ENCODE data around the gene KCNQ1.

DNA sequence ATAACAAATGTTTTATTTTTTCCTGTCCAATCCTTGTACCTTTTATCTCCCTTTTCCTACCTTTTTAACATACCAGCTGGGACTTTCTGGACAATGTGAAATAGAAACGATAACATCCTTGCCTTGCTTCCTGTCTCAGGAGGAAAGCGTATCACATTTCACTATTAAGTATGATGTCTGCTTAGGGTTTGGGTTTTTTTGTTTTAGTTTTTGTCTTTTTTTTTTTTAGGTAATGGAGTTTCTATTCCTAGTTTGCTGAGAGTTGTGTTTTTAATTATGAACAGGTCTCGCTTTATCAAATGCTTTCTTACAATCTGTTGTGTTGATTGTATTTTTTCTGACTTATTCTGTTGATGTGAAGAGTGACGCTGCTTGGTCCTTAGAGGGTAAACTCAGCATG is 319.2 kb downstream of the KCNQ1 start:
- TF ChIP-seq CTCF (conservative IDR thresholded peaks at IDR 0.05 in 1 of 2, IDR thresholded peaks at IDR 0.05 in 1 of 2; ENCODE audit: low read depth in 1 of 2, low read length in 2 of 2) (no peak), EZH2 (IDR thresholded peaks at IDR 0.05; ENCODE audit: low read length, missing control alignments) (no peak)

Measured in fibroblast of lung (primary cell).